ENCODE data around the gene PNCK. TPM values are rescaled to one million over a fixed set of nuclear protein-coding genes. Genes with fewer than 3 reads are reported as not detected.
"Not testable (repeated sequence)": the region's sequence is repeated elsewhere in the genome, so short reads cannot be mapped to it uniquely, and the experiment has no call there.

The PNCK gene
- total RNA-seq, 1 experiment from 2014 or later, result not detected

DNA sequence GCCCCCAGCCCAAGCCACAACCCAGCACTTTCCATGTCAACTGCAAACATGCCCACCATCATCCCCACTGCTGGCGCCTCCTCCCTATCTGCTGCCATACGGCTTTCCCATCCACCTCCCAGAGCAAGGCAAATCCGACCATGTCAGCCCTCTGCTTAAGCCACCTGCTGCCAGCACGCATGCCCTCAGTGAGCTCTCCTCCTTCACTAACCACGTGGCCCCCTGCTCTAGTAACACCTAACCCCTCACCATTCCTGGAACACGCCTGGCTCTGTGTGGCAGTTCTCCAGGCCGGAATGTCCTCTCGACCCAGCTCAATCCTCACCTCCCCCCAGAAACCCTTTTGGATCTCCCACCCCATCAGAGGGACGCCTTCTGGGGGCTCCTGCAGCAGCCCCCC, 33.2 kb upstream of the PNCK start:
- DNase-seq, result no peak
- H3K36me3 Mint-ChIP-seq (ENCODE audit: insufficient read depth, unreplicated experiment), result peaks cover 25% of the 10 kb centered on the region
- peaks cover 8% of the 10 kb centered on the region for H3K4me1 Mint-ChIP-seq (ENCODE audit: low read depth, unreplicated experiment)
- BruUV-seq (replicated peaks), result no TSS peak
- Histone ChIP-seq H3K4me1 (no peaks in the 10 kb centered on the region), H3K27me3 (replicated peaks; ENCODE audit: control insufficient read depth, insufficient read depth, low read length) (no peaks in the 10 kb centered on the region), H3K36me3 (ENCODE audit: control insufficient read depth, insufficient read depth, low read length) (no peaks in the 10 kb centered on the region), H3K9me3 (no peaks in the 10 kb centered on the region), H3K4me3 (ENCODE audit: low read depth, low read length) (no peak overlapping the region)
- H3K27ac Mint-ChIP-seq (ENCODE audit: unreplicated experiment), result peak overlapping the region; percentile 2
- intact Hi-C loops (cut with micrococcal nuclease; ENCODE audit: unreplicated experiment), result no loop called here
- H3K9me3 Mint-ChIP-seq (ENCODE audit: unreplicated experiment), result no peaks in the 10 kb centered on the region
- H3K27me3 Mint-ChIP-seq (ENCODE audit: insufficient read depth, unreplicated experiment), result no peaks in the 10 kb centered on the region
- no peak for TF ChIP-seq CTCF (IDR thresholded peaks at IDR 0.05; ENCODE audit: insufficient read depth in 1 of 2, low read depth in 1 of 2, low read length in 1 of 2, severe bottlenecking in 1 of 2, unreplicated experiment in 1 of 2)
- POLR2A ChIA-PET, result no interaction called here
- CTCF ChIA-PET, result no interaction called here
- no peak overlapping the region for H3K4me3 Mint-ChIP-seq (ENCODE audit: unreplicated experiment)

GRCh38 chrX:153705403-153706060, 31.9 kb upstream of the PNCK start:
- H3K4me3 ChIP-seq (ENCODE audit: low read depth, low read length); POLR2A ChIA-PET; H3K4me3 Mint-ChIP-seq (ENCODE audit: unreplicated experiment); intact Hi-C loops (cut with micrococcal nuclease; ENCODE audit: unreplicated experiment); H3K9me3 ChIP-seq; H3K27me3 ChIP-seq (replicated peaks; ENCODE audit: control insufficient read depth, insufficient read depth, low read length); H3K4me1 Mint-ChIP-seq (ENCODE audit: low read depth, unreplicated experiment); BruUV-seq (replicated peaks); H3K9me3 Mint-ChIP-seq (ENCODE audit: unreplicated experiment); H3K27ac Mint-ChIP-seq (ENCODE audit: unreplicated experiment); H3K36me3 ChIP-seq (ENCODE audit: control insufficient read depth, insufficient read depth, low read length); H3K4me1 ChIP-seq; DNase-seq; H3K27me3 Mint-ChIP-seq (ENCODE audit: insufficient read depth, unreplicated experiment): not testable (repeated sequence)
- CTCF ChIA-PET, result interaction anchor here (0.7 kb wide), 1 partner anchor 102 kb away, joined by 3 read pairs; no protein-coding TSS in a partner anchor
- peaks cover 31% of the 10 kb centered on the region for H3K36me3 Mint-ChIP-seq (ENCODE audit: insufficient read depth, unreplicated experiment)

DNA sequence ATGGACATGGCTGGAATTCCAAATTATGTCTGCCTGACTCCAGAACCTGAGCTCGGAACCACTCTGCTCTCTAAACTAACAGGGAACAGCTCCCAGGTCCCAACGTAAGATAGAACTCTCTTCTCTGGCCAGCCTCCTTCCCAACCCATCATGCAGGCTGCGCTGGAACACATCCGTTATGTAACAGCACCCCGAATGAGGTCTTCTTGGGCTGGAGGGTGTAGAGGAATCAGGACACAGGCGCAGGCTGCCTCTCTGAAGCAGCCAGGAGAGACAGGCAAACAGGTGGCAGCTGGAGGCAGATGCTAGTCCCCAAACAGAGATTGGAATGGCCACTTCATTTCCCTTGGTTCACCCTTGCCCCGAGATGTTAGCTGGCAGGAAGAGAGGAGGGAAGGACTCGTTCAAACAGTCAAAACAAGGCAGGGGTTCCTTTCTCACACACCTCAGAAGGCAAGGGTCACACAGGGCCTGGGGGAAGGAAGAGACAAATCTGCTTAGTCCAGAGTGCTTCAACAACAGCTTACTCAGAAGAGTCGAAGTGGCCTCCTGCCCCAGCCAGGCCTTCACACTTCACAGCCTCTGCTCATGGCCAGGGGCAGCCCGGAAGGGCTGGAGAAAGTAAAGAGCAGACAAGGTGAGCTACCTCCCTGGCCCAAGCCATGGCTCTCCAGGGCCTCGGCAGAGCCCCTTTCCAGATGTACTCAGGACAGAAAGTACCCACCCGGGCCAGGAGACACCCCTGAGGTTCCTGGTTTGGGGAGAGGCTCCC, 31.2 kb upstream of the PNCK start:
- intact Hi-C loops (cut with micrococcal nuclease; ENCODE audit: unreplicated experiment); BruUV-seq (replicated peaks); H3K4me1 Mint-ChIP-seq (ENCODE audit: low read depth, unreplicated experiment); H3K27me3 ChIP-seq (replicated peaks; ENCODE audit: control insufficient read depth, insufficient read depth, low read length); H3K4me3 ChIP-seq (ENCODE audit: low read depth, low read length); H3K4me1 ChIP-seq; H3K27ac Mint-ChIP-seq (ENCODE audit: unreplicated experiment); H3K4me3 Mint-ChIP-seq (ENCODE audit: unreplicated experiment); POLR2A ChIA-PET; H3K27me3 Mint-ChIP-seq (ENCODE audit: insufficient read depth, unreplicated experiment); H3K36me3 ChIP-seq (ENCODE audit: control insufficient read depth, insufficient read depth, low read length); H3K9me3 Mint-ChIP-seq (ENCODE audit: unreplicated experiment); H3K9me3 ChIP-seq; DNase-seq: not testable (repeated sequence)
- peaks cover 32% of the 10 kb centered on the region for H3K36me3 Mint-ChIP-seq (ENCODE audit: insufficient read depth, unreplicated experiment)
- CTCF ChIA-PET, result interaction anchor here (0.7 kb wide), 1 partner anchor 101 kb away, joined by 3 read pairs; no protein-coding TSS in a partner anchor

DNA sequence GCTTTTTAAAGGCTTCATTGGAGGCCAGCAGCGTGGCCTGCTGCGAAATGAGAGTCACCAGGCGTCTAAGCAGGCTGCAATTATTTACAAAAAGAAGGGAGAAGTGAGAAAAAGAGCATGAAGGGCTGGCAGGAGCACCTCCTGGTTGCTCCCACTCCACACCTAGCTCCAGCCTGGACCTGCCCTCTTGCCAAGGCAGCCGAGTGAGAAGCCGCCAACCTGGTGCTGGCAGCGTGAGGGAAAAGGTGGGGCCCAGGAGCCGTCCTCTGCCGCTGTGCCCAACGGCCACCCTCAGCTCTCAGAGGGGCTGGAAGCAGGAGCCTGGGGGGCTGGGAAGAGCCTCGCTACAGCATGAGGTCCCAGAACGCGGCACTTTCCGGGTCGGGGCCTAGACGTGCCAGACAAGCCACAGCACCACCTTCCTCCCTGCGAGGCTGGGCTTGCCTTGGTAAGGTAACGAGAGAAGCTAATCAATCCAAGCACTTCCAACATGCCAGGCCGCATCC, 30.5 kb upstream of the PNCK start:
- Histone ChIP-seq H3K4me3 (ENCODE audit: low read depth, low read length) (no peak overlapping the region), H3K27me3 (replicated peaks; ENCODE audit: control insufficient read depth, insufficient read depth, low read length) (no peaks in the 10 kb centered on the region), H3K4me1 (no peaks in the 10 kb centered on the region), H3K36me3 (ENCODE audit: control insufficient read depth, insufficient read depth, low read length) (no peaks in the 10 kb centered on the region), H3K9me3 (no peaks in the 10 kb centered on the region)
- ChIA-PET CTCF (no interaction called here), POLR2A (no interaction called here)
- Mint-ChIP-seq H3K4me3 (ENCODE audit: unreplicated experiment) (no peak overlapping the region), H3K27ac (ENCODE audit: unreplicated experiment) (no peak overlapping the region), H3K4me1 (ENCODE audit: low read depth, unreplicated experiment) (no peaks in the 10 kb centered on the region), H3K36me3 (ENCODE audit: insufficient read depth, unreplicated experiment) (peaks cover 30% of the 10 kb centered on the region), H3K27me3 (ENCODE audit: insufficient read depth, unreplicated experiment) (no peaks in the 10 kb centered on the region), H3K9me3 (ENCODE audit: unreplicated experiment) (no peaks in the 10 kb centered on the region)
- intact Hi-C loops (cut with micrococcal nuclease; ENCODE audit: unreplicated experiment), result no loop called here
- DNase-seq, result no peak
- no peak for TF ChIP-seq CTCF (IDR thresholded peaks at IDR 0.05; ENCODE audit: insufficient read depth in 1 of 2, low read depth in 1 of 2, low read length in 1 of 2, severe bottlenecking in 1 of 2, unreplicated experiment in 1 of 2)
- BruUV-seq (replicated peaks), result no TSS peak
